Fibroblast of upper back skin (primary cell): ENCODE data around the gene PTPRA.
A peak's percentile ranks its signal among the peaks of the same experiment; 100 is the strongest.
"Not testable (repeated sequence)": the region's sequence is repeated elsewhere in the genome, so short reads cannot be mapped to it uniquely, and the experiment has no call there.

ENCODE experiments used
- DNase-seq: peaks from one replicate; pipeline ENCODE4 v3.0.0-alpha.2; 2013

The PTPRA gene

GRCh38 chr20:2889797-2890196, 16.5 kb downstream of the PTPRA start:
- DNase-seq = no peak

- peak; percentile 12 for DNase-seq
These were observed 17.5 kb downstream of the PTPRA start for GRCh38 chr20:2890742-2891141.

- no peak for DNase-seq
These were observed 18.1 kb downstream of the PTPRA start for GRCh38 chr20:2891343-2891742.

GRCh38 chr20:2892376-2892775, 19.1 kb downstream of the PTPRA start:
- DNase-seq = no peak

- no peak for DNase-seq
These were observed 20.9 kb downstream of the PTPRA start for GRCh38 chr20:2894221-2894620.

GRCh38 chr20:2895154-2895553, 21.9 kb downstream of the PTPRA start:
- not testable (repeated sequence) for DNase-seq

- DNase-seq = no peak
These were observed 26.0 kb downstream of the PTPRA start for GRCh38 chr20:2899243-2899642.

- DNase-seq = no peak
These were observed 27.7 kb downstream of the PTPRA start for GRCh38 chr20:2900845-2901592.

- DNase-seq = no peak
These were observed 29.0 kb downstream of the PTPRA start for GRCh38 chr20:2902291-2902690.

- DNase-seq = no peak
These were observed 29.5 kb downstream of the PTPRA start for GRCh38 chr20:2902818-2903217.

- no peak for DNase-seq
These were observed 30.4 kb downstream of the PTPRA start for GRCh38 chr20:2903686-2904085.

GRCh38 chr20:2907519-2907918, 34.2 kb downstream of the PTPRA start:
- no peak for DNase-seq

- no peak for DNase-seq
These were observed 36.7 kb downstream of the PTPRA start for GRCh38 chr20:2909953-2910352.

GRCh38 chr20:2911200-2911599, 37.9 kb downstream of the PTPRA start:
- DNase-seq = no peak

GRCh38 chr20:2914160-2914559, 40.9 kb downstream of the PTPRA start:
- peak; percentile 8 for DNase-seq

GRCh38 chr20:2917266-2917665, 44.0 kb downstream of the PTPRA start:
- DNase-seq = no peak

GRCh38 chr20:2918096-2919049, 45.1 kb downstream of the PTPRA start:
- DNase-seq = no peak

GRCh38 chr20:2919518-2920245, 46.4 kb downstream of the PTPRA start:
- no peak for DNase-seq

GRCh38 chr20:2920473-2920872, 47.2 kb downstream of the PTPRA start:
- no peak for DNase-seq

- no peak for DNase-seq
These were observed 48.2 kb downstream of the PTPRA start for GRCh38 chr20:2921506-2921905.

- no peak for DNase-seq
These were observed 49.7 kb downstream of the PTPRA start for GRCh38 chr20:2922957-2923356.

- DNase-seq = no peak
These were observed 57.3 kb downstream of the PTPRA start for GRCh38 chr20:2930538-2930937.

- no peak for DNase-seq
These were observed 59.2 kb downstream of the PTPRA start for GRCh38 chr20:2932498-2932897.
